ENCODE results near the gene KRTAP6-3.

The KRTAP6-3 gene, protein sequence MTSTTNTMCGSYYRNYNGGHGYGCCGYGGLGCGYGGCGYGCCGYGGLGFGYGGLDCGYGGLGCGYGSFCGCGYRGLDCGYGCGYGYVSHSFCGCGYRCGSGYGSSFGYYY

DNA sequence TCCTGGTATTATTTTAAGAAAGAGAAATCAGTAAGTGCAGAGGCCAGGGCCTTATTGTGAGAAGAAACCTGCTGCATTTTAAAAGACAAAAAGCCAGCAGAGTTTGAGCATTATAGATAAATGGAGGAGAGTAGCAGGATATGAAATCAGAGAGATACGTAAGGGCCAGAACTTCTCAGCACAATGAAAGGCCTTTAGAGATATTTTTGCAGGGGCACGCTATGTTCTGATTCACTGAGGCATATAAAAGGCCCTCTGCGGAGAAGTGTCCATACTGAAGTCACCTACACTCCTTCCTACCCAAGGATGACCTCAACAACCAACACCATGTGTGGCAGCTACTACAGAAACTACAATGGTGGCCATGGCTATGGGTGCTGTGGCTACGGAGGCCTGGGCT is at the start of gene KRTAP6-3:
Gene KRTAP6-3, plus strand, starts transcription at position 301 of the 400 bp plus-strand sequence. Its CDS starts 6 bp downstream, at position 307.
- DNase-seq = no peak

DNA sequence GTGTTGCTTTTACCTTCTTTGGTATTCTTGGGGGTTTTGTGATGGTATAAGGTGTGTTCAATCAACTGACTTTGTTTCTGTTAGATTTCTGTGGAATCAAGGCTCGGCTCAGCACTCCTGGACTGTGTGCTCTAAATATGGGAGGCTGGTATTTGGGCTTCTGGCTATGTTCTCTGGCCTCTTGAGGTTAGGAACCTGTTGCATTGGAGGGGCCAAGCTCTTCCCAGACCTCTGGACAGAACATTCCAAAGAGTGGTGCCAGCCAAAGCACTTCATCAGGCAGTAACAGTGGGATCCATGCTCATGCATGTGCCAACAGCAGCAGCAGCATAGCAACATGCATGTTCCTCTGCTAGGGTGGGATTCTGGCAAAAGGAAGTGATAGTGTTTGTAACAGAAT is 39.5 kb upstream of the KRTAP6-3 start:
- no peak for DNase-seq

DNA sequence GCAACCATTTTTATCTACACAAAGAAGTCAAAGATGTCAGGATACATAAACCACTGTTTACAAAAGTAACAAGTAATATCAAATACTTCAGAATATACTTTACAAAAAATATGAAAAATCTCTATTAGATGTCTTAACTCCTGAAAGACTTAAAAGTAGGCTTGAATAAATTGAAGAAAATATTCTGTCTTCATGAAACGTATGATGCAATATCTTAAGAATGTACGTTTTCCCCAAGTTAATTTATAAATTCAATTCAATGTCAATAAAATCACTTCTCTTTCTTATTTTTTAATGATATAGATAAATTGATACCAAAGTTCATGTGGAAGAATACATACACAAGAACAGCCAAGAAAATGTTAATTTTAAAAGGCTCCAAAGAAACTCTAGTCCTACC is 37.1 kb upstream of the KRTAP6-3 start:
- DNase-seq = no peak

- DNase-seq = no peak
Observed at GRCh38 chr21:30561264-30561895, 30.9 kb upstream of the KRTAP6-3 start, which contains the start of gene KRTAP19-7. TSS of gene KRTAP19-7 (minus strand) at chr21:30561314. CDS start at chr21:30561289, 25 bp downstream.

DNA sequence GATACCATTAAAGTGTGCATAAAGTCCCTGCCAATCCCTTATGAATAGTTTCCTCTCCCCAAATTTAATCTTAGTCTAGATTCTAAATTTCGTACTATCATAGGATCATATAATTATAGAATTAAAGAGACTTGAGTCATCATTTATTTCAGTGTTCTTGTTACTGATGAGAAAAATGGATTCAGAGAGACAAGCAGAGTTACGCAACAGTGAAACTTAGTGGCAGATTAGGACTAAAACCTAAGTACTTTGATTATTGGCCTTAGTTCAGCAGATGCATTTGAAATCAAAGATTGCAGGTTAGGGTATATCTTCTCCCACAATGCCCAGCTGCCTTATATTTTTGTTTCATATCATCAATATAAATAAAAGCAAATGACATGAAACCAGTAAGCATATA is 30.3 kb upstream of the KRTAP6-3 start:
- DNase-seq = no peak

DNA sequence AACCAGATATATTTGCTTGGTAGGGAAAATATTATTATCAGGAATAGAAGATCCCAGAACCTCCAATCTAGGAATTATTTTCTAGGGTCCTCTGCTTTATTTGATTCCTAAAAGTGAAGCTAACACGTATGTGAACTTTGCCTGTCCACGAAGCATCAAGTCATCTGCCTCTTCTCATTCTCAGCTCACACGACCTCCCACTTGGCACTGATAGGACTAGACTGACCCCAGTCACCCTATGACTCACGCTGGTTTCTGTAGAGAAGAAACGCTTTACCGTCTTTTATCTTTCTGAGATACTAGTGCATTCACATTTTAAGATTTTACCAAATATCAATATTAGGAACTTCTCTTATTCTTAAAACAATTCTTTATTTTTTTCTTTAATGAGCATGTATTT is 29.2 kb upstream of the KRTAP6-3 start:
- no peak for DNase-seq

- no peak for DNase-seq
Observed at GRCh38 chr21:30563630-30564029, 28.6 kb upstream of the KRTAP6-3 start.

DNA sequence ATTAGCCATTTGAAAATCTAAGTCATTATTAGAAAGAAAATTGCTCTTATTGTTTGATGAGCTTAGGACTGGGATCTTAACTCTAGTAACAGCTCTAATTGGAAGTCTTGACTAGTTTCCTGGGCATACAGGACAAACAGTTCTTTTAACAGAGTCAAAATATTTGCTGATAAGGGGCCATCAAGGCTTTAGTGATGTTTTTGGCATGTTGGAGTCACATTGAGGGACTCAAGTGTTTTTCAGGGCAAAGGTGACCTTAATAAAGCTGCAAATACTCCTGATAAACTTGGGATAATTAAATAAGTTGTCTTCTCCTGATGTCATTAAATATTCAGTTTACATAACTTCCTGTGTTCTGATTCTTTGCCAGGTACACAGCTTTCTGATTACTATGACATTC is 24.6 kb upstream of the KRTAP6-3 start:
- DNase-seq = no peak

DNA sequence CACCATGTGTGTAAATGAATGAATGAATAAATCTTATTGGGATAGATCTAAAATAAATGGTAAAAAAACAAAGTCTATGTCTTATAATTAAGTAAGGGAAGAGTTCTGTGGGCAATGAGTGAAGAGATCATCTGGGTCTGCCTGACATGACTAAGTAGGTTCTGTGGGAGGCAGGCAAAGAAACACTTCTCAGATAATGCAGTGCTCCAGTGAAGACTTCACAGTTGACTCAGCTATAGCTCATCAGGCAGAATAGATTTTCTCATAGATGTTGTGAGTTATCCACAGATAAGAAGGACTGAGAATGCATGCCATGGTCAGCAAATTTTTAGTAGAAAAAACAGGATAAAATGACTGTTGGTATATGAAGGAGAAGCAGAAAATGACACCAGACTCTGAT is 14.5 kb upstream of the KRTAP6-3 start:
- no peak for DNase-seq

GRCh38 chr21:30579346-30579745 is 12.9 kb upstream of the KRTAP6-3 start:
- no peak for DNase-seq

GRCh38 chr21:30580132-30580531 is 12.1 kb upstream of the KRTAP6-3 start:
- no peak for DNase-seq

GRCh38 chr21:30582870-30583269 is 9.4 kb upstream of the KRTAP6-3 start:
- DNase-seq = peak; percentile 31

DNA sequence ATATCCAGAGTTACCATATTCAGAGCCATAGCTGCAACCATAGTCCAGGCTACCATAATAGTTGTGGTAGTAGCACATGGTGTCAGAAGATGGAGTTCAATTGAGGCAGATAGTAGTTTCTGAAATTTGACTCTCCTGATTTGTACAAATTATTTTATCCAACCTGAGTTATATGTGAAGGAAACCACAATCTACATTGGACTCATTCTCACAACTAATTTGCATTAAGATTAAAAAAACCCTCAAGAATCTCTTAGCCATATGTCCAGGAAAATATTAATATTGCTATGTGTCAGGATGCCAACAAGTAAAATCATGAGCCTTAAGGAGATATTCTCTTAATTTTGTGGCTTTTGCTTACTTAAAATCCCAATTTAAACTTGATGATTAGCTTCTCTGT is 1.9 kb upstream of the KRTAP6-3 start, which contains the start of gene KRTAP22-2:
Gene KRTAP22-2, minus strand, starts transcription at position 101 of the 400 bp plus-strand sequence.
- no peak for DNase-seq

- no peak for DNase-seq
Observed at GRCh38 chr21:30598802-30599201, 6.6 kb downstream of the KRTAP6-3 start, which contains the start of gene KRTAP6-2. TSS of gene KRTAP6-2 (minus strand) at chr21:30598902. CDS start at chr21:30598874, 28 bp downstream.

DNA sequence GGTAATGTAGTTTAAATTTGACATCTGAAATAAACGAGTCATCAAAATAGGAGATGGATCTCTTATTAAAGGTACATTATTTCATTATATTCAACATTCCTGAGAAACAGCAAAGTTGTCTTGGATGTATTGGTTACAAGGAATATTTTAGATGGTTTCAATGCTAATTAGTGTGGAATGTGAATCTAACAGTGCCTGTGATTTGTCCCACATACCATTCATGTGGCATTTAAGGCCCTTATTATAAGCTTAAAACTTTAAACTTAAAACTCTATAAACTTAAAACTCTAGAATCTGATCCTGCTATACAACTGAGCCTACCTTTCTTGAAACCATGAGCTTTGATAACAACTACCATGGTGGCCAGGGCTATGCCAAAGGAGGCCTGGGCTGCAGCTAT is 8.5 kb downstream of the KRTAP6-3 start, which contains the start of gene KRTAP22-1:
Gene KRTAP22-1, plus strand, starts transcription at position 301 of the 400 bp plus-strand sequence.
- no peak for DNase-seq

- DNase-seq = no peak
Observed at GRCh38 chr21:30605968-30606367, 13.7 kb downstream of the KRTAP6-3 start.

GRCh38 chr21:30612132-30612531 is 19.9 kb downstream of the KRTAP6-3 start:
- DNase-seq = no peak

DNA sequence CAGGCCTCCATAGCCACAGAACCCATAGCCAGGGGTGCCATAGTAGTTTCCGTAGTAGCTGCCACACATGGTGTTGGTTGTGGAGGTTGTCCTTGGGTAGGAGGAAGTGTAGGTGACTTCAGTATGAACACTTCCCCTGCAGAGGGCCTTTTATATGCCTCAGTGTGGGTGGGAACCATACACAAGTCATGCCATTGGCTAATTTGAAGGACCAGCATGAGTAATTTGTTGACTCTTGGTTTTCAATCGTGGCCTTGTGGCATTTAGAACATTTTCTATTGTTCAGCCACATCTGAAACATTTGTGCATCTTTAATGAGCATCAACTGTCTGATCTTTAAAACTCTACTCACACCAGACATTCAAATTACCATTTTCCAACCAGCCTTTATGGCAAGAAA is 21.6 kb downstream of the KRTAP6-3 start, which contains the start of gene KRTAP6-1:
Gene KRTAP6-1, minus strand, starts transcription at position 95 of the 400 bp plus-strand sequence. Its CDS starts 26 bp downstream, at position 69.
- no peak for DNase-seq

- DNase-seq = no peak
Observed at GRCh38 chr21:30615199-30615598, 23.0 kb downstream of the KRTAP6-3 start.

- DNase-seq = no peak
Observed at GRCh38 chr21:30616125-30616524, 23.9 kb downstream of the KRTAP6-3 start, which contains the start of gene KRTAP20-1. TSS of gene KRTAP20-1 (plus strand) at chr21:30616425. CDS start at chr21:30616455, 30 bp downstream.

- no peak for DNase-seq
Observed at GRCh38 chr21:30620080-30620479, 27.8 kb downstream of the KRTAP6-3 start.

DNA sequence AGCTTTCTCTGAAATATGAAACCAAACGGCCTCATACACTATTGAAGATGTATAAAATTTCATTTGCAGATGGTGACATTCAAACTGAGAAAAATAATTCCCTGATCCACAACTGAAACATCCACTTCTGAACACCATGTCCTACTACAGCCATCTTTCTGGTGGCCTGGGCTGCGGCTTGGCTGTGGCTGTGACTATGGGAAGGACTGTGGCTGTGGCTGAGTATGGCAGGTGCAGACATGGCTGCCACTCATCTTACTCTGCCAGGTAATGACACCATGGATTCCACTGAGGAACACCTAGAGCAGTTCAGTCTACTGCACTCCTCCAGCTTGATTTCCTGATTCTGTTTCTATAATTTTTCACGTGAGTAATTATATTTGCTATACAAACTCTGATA is 28.3 kb downstream of the KRTAP6-3 start, which contains the start of gene KRTAP20-4:
Gene KRTAP20-4, plus strand, starts transcription at position 106 of the 400 bp plus-strand sequence.
- DNase-seq = no peak

DNA sequence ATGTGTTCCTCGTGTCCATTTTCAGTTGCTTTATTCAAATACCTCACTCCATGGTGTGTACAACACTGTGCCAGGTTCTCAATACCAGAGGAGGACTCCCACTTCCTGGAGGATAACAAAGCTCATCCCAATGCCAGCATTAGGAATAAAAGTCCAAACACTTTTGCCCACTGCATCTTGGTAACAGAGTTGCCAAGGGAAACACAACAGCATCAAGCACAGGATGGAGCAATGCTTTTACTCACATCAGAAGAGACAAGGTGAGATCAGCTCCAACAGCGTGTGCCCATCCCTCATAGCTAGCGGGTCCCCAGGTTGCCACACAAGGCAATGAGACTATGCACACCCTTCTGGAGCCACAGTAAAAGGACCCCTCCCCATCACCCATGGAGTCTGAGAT is 31.1 kb downstream of the KRTAP6-3 start:
- DNase-seq = no peak

Measured in eye (tissue), 1 donor.